Upper lobe of right lung (tissue), 1 donor: Measurements from ENCODE around the gene COA7. TPM values are rescaled to one million over a fixed set of nuclear protein-coding genes. Genes with fewer than 3 reads are reported as not detected.
"Not testable (repeated sequence)": the region's sequence is repeated elsewhere in the genome, so short reads cannot be mapped to it uniquely, and the experiment has no call there.

Experiments
- ATAC-seq: fragments of 200-7000 bp; cut with Tn5 transposase; one replicate; pipeline ENCODE4 v1.9.1; 2020; ENCODE audit warnings: mild to moderate bottlenecking, moderate library complexity
- DNase-seq: peaks from one replicate; pipeline ENCODE4 v3.0.0-alpha.2; 2020
- H3K27ac ChIP-seq: fragments of 200-600 bp; one replicate; pipeline ENCODE4 v1.8.0; 2022
- H3K27me3 ChIP-seq: fragments of 200-600 bp; one replicate; pipeline ENCODE4 v1.8.0; 2022; ENCODE audit warnings: mild to moderate bottlenecking
- H3K36me3 ChIP-seq: fragments of 200-600 bp; one replicate; pipeline ENCODE4 v1.8.0; 2022
- H3K4me1 ChIP-seq: fragments of 200-600 bp; one replicate; pipeline ENCODE4 v1.8.0; 2022
- H3K4me3 ChIP-seq: fragments of 200-600 bp; one replicate; pipeline ENCODE4 v1.8.0; 2022; ENCODE audit warnings: mild to moderate bottlenecking
- H3K9me3 ChIP-seq: fragments of 200-600 bp; one replicate; pipeline ENCODE4 v1.8.0; 2022
- CTCF ChIP-seq: fragments of 200-600 bp; IDR thresholded peaks from one replicate; pipeline ENCODE4 v1.8.0; 2022; ENCODE audit warnings: antibody characterized with exemption
- intact Hi-C: fragments of 100-400 bp; cut with DNase I; formaldehyde crosslinking; loops from one replicate; pipeline ENCODE4 v1.11.0; 2022
- total RNA-seq: library from RNA; stranded (reverse); fragmentation: NEBNext Ultra II Directional; extraction: Animal tissue kit (Norgen Biotek cat#: 25700); gene quantifications from one replicate; pipeline ENCODE4 v1.2.1, GENCODE V29; 2021
- donor health status: DM: no; HTN: yes; CAD: no; lungs with severe emphysema.

The COA7 gene
- total RNA-seq, 1 donor from 2014 or later = 17.9 TPM

DNA sequence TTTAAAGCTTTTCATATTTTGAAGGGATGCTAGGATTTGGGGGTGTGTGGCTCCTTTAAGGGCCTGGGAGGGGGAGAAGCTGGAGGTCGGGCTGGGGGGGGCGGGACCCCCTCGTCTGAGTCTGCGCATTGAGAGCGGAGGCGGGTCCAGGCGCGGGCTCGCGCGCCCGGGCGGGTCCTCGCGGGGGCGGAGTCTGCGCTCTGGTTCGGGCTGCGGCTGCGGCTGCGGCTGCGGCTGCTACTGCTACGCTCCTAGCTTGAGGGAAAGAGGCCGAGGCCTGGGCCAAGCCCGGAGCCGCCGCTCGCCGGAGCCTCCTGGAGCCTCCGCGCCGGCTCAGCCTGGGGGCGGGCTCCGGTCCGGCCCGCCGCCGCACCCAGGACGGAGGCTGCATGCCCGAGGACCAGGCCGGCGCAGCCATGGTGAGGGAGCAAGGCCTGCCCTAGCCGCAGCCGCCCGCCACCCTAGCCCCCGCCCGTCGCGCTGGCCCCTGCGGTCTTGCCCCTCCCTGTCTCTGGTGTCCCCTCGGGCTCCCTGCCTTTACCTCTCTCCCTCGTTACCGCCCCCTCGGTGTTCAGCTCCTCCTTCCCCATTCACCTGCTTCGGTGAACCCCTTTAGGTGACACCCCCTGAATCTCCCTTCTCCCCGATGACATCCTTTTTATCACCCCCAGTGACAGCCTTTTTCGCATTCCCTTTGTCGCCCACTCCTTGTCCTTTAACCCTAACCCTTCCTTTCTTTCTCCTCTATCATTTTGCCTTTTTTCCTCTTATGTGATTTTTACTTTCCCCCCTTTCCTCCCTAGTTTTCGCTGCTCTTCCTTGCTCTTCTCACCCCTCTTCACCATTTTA, 28.3 kb upstream of the COA7 start, which contains the start of gene ZYG11B:
TSS of gene ZYG11B (plus strand) at position 189 of the 849 bp plus-strand sequence. CDS start at position 390, 201 bp downstream.
- intact Hi-C loops = no loop called here

DNA sequence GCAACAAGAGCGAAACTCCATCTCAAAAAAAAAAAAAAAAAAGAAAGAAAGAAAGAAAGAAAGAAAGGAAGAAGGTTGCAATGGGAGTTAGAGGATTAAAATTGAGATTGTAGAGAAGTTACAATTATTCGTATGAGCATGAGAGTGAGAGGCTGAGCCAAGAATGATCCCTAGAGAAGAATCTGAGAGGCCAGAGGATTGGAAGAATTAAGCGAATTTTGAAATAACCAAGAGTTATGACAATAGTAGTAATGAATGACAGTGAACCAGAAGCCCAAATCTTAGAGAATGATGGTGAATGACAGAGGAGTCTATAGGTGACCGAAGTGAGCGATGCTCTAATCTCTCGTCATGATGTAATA, 27.7 kb upstream of the COA7 start:
- no peaks in the 10 kb centered on the region for H3K9me3 ChIP-seq
- ATAC-seq (no peak), DNase-seq (no peak)
- no peak for TF ChIP-seq CTCF
- H3K4me3 ChIP-seq = peak overlapping the region; percentile 92
- H3K36me3 ChIP-seq = no peaks in the 10 kb centered on the region
- intact Hi-C loops = no loop called here
- H3K27me3 ChIP-seq = no peaks in the 10 kb centered on the region
- H3K27ac ChIP-seq = no peak overlapping the region
- peaks cover 18% of the 10 kb centered on the region for H3K4me1 ChIP-seq

More for the DNA sequence above, 28.3 kb upstream of the COA7 start, which contains the start of gene ZYG11B:
- Histone ChIP-seq H3K4me1 (peaks cover 18% of the 10 kb centered on the region), H3K36me3 (no peaks in the 10 kb centered on the region), H3K4me3 (peak within 1 kb of the TSS; percentile 92), H3K27me3 (no peaks in the 10 kb centered on the region), H3K27ac (peak within 1 kb of the TSS; percentile 82), H3K9me3 (no peaks in the 10 kb centered on the region)
- ATAC-seq = peak; percentile 99
- no peak for TF ChIP-seq CTCF
- peak; percentile 96 for DNase-seq

- intact Hi-C loops = no loop called here
- Histone ChIP-seq H3K27me3 (no peaks in the 10 kb centered on the region), H3K9me3 (no peaks in the 10 kb centered on the region), H3K4me1 (peaks cover 10% of the 10 kb centered on the region), H3K36me3 (no peaks in the 10 kb centered on the region), H3K4me3 (no peak overlapping the region), H3K27ac (no peak overlapping the region)
- no peak for TF ChIP-seq CTCF
- no peak for ATAC-seq
- no peak for DNase-seq
Observed at GRCh38 chr1:52723260-52723659, 25.1 kb upstream of the COA7 start.

GRCh38 chr1:52715296-52715695, 17.1 kb upstream of the COA7 start:
- ATAC-seq, H3K27ac ChIP-seq, H3K4me3 ChIP-seq, intact Hi-C loops, H3K4me1 ChIP-seq, H3K27me3 ChIP-seq, H3K9me3 ChIP-seq, H3K36me3 ChIP-seq, DNase-seq: not testable (repeated sequence)

- Histone ChIP-seq H3K36me3 (no peaks in the 10 kb centered on the region), H3K9me3 (no peaks in the 10 kb centered on the region), H3K4me3 (no peak overlapping the region), H3K27me3 (no peaks in the 10 kb centered on the region), H3K4me1 (no peaks in the 10 kb centered on the region), H3K27ac (no peak overlapping the region)
- no peak for TF ChIP-seq CTCF
- intact Hi-C loops = no loop called here
- ATAC-seq (no peak), DNase-seq (no peak)
Observed at GRCh38 chr1:52713590-52713989, 15.4 kb upstream of the COA7 start.

GRCh38 chr1:52709016-52709415, 10.9 kb upstream of the COA7 start:
- DNase-seq (no peak), ATAC-seq (no peak)
- H3K9me3 ChIP-seq = no peaks in the 10 kb centered on the region
- no peak overlapping the region for H3K4me3 ChIP-seq
- no peak for TF ChIP-seq CTCF
- intact Hi-C loops = no loop called here
- H3K27me3 ChIP-seq = no peaks in the 10 kb centered on the region
- H3K36me3 ChIP-seq = no peaks in the 10 kb centered on the region
- H3K4me1 ChIP-seq = no peaks in the 10 kb centered on the region
- H3K27ac ChIP-seq = no peak overlapping the region
